GM12801 (cell line): ENCODE data around the gene LANCL2.

Experiments used
- TF ChIP-seq, protein P1 (sequence below): IDR thresholded peaks from one replicate; pipeline ENCODE4 v1.5.1; 2011; ENCODE audit warnings: control low read depth; ENCODE audit not compliant: insufficient read length; ENCODE audit errors: extremely low read depth

The LANCL2 gene

DNA sequence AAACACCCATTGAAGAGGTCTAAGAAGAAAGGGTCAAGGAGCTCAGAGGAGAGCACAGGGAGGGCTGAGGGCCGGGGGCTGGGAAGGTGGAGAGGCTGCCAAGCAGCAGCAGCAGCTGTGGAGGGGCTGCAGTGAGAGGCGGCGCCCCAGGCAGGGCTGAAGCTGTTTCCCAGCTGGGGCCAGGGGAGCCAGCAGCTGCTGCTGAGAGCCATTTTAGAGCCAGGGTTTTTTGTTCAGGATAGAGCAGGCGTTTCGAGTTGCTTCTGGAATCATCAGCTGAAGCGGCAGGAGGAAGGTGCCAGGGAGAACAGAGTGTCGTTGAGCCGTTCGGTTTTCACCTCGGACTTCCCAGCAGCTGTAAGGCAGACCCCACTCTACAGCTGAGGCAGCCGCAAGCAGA, 62.7 kb downstream of the LANCL2 start:
- TF ChIP-seq, protein P1, sequence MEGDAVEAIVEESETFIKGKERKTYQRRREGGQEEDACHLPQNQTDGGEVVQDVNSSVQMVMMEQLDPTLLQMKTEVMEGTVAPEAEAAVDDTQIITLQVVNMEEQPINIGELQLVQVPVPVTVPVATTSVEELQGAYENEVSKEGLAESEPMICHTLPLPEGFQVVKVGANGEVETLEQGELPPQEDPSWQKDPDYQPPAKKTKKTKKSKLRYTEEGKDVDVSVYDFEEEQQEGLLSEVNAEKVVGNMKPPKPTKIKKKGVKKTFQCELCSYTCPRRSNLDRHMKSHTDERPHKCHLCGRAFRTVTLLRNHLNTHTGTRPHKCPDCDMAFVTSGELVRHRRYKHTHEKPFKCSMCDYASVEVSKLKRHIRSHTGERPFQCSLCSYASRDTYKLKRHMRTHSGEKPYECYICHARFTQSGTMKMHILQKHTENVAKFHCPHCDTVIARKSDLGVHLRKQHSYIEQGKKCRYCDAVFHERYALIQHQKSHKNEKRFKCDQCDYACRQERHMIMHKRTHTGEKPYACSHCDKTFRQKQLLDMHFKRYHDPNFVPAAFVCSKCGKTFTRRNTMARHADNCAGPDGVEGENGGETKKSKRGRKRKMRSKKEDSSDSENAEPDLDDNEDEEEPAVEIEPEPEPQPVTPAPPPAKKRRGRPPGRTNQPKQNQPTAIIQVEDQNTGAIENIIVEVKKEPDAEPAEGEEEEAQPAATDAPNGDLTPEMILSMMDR = no peak

GRCh38 chr7:55429835-55430499, 64.8 kb downstream of the LANCL2 start:
- TF ChIP-seq, protein P1 = no peak

DNA sequence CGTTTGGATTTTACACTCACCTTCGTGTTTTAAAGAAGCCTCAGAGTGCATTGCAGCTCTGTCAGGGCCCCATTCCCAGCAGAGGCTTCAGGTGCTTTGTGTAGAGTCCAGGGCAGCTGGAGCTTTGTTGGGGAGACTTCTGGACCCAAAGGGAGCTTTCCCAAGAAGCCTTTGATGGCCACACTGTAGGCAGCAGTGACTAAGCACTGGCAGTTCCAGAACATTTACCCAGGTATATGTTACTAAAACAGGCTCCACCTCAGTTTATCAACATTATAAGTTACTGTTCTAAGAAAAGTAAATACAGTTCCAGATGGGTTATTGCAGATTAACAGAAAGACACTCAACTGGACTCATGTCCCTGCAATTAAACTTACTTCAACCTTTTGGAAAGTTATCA, 66.8 kb downstream of the LANCL2 start:
- TF ChIP-seq, protein P1 = no peak

- TF ChIP-seq, protein P1 = no peak
Measured at GRCh38 chr7:55432506-55432905, 67.4 kb downstream of the LANCL2 start.

GRCh38 chr7:55432939-55433784, 68.0 kb downstream of the LANCL2 start:
- TF ChIP-seq, protein P1 = no peak

- TF ChIP-seq, protein P1 = no peak
Measured at GRCh38 chr7:55435466-55435865, 70.3 kb downstream of the LANCL2 start.

DNA sequence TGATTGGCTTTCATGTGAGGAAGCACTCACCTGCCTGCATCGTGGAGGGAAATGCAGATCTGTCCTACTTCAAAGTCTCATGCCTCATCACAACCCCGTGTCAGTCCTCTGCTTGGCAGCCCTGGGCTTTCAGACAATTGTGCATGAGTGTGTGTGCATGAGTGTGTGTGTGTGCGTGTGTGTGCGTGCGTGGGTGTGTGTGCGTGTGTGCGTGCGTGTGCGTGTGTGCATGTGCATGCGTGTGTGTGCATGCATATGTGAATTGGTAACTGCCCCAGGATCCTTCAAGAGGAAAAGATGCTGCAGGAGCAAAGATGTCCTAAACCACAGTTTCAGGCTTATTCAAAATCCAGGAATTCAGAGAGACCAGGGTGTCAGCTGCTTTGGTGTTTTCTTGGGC, 71.3 kb downstream of the LANCL2 start:
- TF ChIP-seq, protein P1 = no peak
